Superior temporal gyrus (tissue), 1 donor: ENCODE results near the gene FOXD4L3.
"Not testable (repeated sequence)": the region's sequence is repeated elsewhere in the genome, so short reads cannot be mapped to it uniquely, and the experiment has no call there.

Source experiments
- DNase-seq: peaks from one replicate; pipeline ENCODE4 v3.0.0-alpha.2; 2016; ENCODE audit errors: extremely low spot score

Gene FOXD4L3

GRCh38 chr9:68343992-68344391, 41.3 kb downstream of the FOXD4L3 start:
- not testable (repeated sequence) for DNase-seq

- DNase-seq = not testable (repeated sequence)
Observed at GRCh38 chr9:68351689-68352088, 49.0 kb downstream of the FOXD4L3 start.
